Measurements from ENCODE around the gene UBE4B. TPM values are rescaled to one million over a fixed set of nuclear protein-coding genes. Genes with fewer than 3 reads are reported as not detected.

The UBE4B gene
- total and polyA plus RNA-seq, 9 of the 15 experiments (the other 6 are each of a cell fraction or from before 2014, with no cell fraction given): 11.7 to 73.7 (median 40.1) TPM

DNA sequence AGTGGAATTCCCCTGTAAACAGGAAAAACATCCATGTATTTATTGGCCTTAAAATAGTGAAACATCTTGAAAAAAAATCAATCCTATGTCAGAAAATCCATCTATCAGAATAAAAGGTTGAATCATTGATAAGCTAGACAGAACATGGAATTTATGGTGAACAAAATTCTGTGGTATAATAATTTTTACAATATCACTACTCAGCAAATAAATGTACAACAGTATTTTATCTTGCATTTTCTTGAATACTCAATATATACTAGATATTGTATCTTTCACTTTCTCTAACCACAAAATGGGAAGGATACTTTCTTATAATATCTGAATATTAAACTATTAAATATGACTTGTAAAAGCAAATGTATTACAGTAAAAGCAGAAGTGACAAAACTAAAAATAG lies 5.7 kb upstream of the UBE4B start:
- H3K9ac ChIP-seq (ENCODE audit: insufficient read depth in 1 of 2, low read depth in 2 of 2, low read length in 2 of 2): no peak overlapping the region
- no peak overlapping the region for H3K27ac ChIP-seq (ENCODE audit: extremely low read depth, low read depth, low read length)
- no peak overlapping the region for H3K4me2 ChIP-seq (ENCODE audit: insufficient read depth, low read length)
- CTCF ChIA-PET (ENCODE audit: low intra/inter-chr PET ratio): no interaction called here
- no peaks in the 10 kb centered on the region for H4K20me1 ChIP-seq (replicated peaks; ENCODE audit: control insufficient read depth, insufficient read depth, low read length)
- H3K79me2 ChIP-seq (ENCODE audit: control insufficient read depth, insufficient read depth, low read length): no peaks in the 10 kb centered on the region
- no peaks in the 10 kb centered on the region for H3K9me1 ChIP-seq (ENCODE audit: control insufficient read depth, insufficient read depth, low read length)
- peaks cover 0 to 6% of the 10 kb centered on the region in 2 experiments; a peak in 1 of 5 replicates for H3K4me1 ChIP-seq (replicated peaks in 1 of 2; ENCODE audit: control insufficient read depth in 2 of 2, insufficient read depth in 2 of 2, low read length in 2 of 2)
- H3K9me3 ChIP-seq (replicated peaks; ENCODE audit: control insufficient read depth, insufficient read depth, low read depth, low read length): no peaks in the 10 kb centered on the region; the same call in 1 of the 2 replicates
- DNase-seq (ENCODE audit: extremely low read depth in 1 of 4, low spot score in 3 of 4) (no peak), FAIRE-seq (no peak), ATAC-seq (no peak)
- in situ Hi-C loops (cut with MboI) (no loop called here), intact Hi-C loops (cut with micrococcal nuclease) (no loop called here)
- POLR2A ChIA-PET: no interaction called here
- H3K27me3 ChIP-seq (ENCODE audit: control insufficient read depth in 2 of 2, insufficient read depth in 2 of 2, low read length in 2 of 2): no peaks in the 10 kb centered on the region
- peak; percentile 68 for TF ChIP-seq MAFG (tag; conservative IDR thresholded peaks at IDR 0.05)
- peak; percentile 93 for TF ChIP-seq ZNF316 (IDR thresholded peaks at IDR 0.05)
- peak; percentile 78 for TF ChIP-seq C11orf30 (IDR thresholded peaks at IDR 0.05; ENCODE audit: low read depth)
- TF ChIP-seq, protein P1, sequence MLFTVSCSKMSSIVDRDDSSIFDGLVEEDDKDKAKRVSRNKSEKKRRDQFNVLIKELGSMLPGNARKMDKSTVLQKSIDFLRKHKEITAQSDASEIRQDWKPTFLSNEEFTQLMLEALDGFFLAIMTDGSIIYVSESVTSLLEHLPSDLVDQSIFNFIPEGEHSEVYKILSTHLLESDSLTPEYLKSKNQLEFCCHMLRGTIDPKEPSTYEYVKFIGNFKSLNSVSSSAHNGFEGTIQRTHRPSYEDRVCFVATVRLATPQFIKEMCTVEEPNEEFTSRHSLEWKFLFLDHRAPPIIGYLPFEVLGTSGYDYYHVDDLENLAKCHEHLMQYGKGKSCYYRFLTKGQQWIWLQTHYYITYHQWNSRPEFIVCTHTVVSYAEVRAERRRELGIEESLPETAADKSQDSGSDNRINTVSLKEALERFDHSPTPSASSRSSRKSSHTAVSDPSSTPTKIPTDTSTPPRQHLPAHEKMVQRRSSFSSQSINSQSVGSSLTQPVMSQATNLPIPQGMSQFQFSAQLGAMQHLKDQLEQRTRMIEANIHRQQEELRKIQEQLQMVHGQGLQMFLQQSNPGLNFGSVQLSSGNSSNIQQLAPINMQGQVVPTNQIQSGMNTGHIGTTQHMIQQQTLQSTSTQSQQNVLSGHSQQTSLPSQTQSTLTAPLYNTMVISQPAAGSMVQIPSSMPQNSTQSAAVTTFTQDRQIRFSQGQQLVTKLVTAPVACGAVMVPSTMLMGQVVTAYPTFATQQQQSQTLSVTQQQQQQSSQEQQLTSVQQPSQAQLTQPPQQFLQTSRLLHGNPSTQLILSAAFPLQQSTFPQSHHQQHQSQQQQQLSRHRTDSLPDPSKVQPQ (CRISPR knock-in tag; IDR thresholded peaks at IDR 0.05; ENCODE audit: borderline replicate concordance): no peak
- TF ChIP-seq MAFF (IDR thresholded peaks at IDR 0.05; ENCODE audit: low read length): peak; percentile 40; the same call in 1 of the 2 replicates
- no peak for TF ChIP-seq HDAC2 (IDR thresholded peaks at IDR 0.05)
- TF ChIP-seq ZNF324 (CRISPR knock-in tag; IDR thresholded peaks at IDR 0.05): no peak
- peak; percentile 20; the same call in 1 of the 2 replicates for TF ChIP-seq MAFK (IDR thresholded peaks at IDR 0.05; ENCODE audit: low read length)
- TF ChIP-seq, protein P2, sequence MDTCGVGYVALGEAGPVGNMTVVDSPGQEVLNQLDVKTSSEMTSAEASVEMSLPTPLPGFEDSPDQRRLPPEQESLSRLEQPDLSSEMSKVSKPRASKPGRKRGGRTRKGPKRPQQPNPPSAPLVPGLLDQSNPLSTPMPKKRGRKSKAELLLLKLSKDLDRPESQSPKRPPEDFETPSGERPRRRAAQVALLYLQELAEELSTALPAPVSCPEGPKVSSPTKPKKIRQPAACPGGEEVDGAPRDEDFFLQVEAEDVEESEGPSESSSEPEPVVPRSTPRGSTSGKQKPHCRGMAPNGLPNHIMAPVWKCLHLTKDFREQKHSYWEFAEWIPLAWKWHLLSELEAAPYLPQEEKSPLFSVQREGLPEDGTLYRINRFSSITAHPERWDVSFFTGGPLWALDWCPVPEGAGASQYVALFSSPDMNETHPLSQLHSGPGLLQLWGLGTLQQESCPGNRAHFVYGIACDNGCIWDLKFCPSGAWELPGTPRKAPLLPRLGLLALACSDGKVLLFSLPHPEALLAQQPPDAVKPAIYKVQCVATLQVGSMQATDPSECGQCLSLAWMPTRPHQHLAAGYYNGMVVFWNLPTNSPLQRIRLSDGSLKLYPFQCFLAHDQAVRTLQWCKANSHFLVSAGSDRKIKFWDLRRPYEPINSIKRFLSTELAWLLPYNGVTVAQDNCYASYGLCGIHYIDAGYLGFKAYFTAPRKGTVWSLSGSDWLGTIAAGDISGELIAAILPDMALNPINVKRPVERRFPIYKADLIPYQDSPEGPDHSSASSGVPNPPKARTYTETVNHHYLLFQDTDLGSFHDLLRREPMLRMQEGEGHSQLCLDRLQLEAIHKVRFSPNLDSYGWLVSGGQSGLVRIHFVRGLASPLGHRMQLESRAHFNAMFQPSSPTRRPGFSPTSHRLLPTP (IDR thresholded peaks at IDR 0.05; ENCODE audit: borderline replicate concordance, extremely low read depth, insufficient read length): no peak
- TF ChIP-seq, protein P3, sequence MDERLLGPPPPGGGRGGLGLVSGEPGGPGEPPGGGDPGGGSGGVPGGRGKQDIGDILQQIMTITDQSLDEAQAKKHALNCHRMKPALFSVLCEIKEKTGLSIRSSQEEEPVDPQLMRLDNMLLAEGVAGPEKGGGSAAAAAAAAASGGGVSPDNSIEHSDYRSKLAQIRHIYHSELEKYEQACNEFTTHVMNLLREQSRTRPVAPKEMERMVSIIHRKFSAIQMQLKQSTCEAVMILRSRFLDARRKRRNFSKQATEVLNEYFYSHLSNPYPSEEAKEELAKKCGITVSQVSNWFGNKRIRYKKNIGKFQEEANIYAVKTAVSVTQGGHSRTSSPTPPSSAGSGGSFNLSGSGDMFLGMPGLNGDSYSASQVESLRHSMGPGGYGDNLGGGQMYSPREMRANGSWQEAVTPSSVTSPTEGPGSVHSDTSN (CRISPR knock-in tag; IDR thresholded peaks at IDR 0.05; ENCODE audit: low read depth): no peak
- TF ChIP-seq, protein P3 (tag; conservative IDR thresholded peaks at IDR 0.05; ENCODE audit: low read depth): no peak
- no peak for TF ChIP-seq SIX5 (IDR thresholded peaks at IDR 0.05; ENCODE audit: borderline replicate concordance in 1 of 2, insufficient read depth in 1 of 2, low read depth in 1 of 2, low read length in 2 of 2)
- H3K4me3 ChIP-seq: no peak overlapping the region
- no TSS peak for BruUV-seq (replicated peaks)
- H2AFZ ChIP-seq (ENCODE audit: low read depth, low read length): no peak overlapping the region
- no peaks in the 10 kb centered on the region for H3K36me3 ChIP-seq (ENCODE audit: control insufficient read depth, insufficient read depth, low read length)

All from K562 (cell line).